Skeletal muscle tissue (tissue), 4 donors: ENCODE measurements around the gene PHGDH. TPM values are rescaled to one million over a fixed set of nuclear protein-coding genes. Genes with fewer than 3 reads are reported as not detected.
"Not testable (repeated sequence)": the region's sequence is repeated elsewhere in the genome, so short reads cannot be mapped to it uniquely, and the experiment has no call there.

Experiments used
- H3K27ac ChIP-seq: one replicate; pipeline ENCODE4 v1.7.0; 2013; ENCODE audit warnings: mild to moderate bottlenecking, low read depth, low read length, inconsistent platforms
- H3K27me3 ChIP-seq, 3 donors: one replicate each; pipeline ENCODE4 v1.7.0; 2013; ENCODE audit warnings: low read length in 3 of 3; ENCODE audit not compliant: control insufficient read depth in 3 of 3, insufficient read depth in 3 of 3
- H3K36me3 ChIP-seq, 3 donors: one replicate each; pipeline ENCODE4 v1.7.0; 2013; ENCODE audit warnings: low read length in 3 of 3; ENCODE audit not compliant: control insufficient read depth in 3 of 3, insufficient read depth in 3 of 3
- H3K4me1 ChIP-seq, 3 donors: one replicate each; pipeline ENCODE4 v1.7.0; 2013; ENCODE audit warnings: low read length in 3 of 3, mild to moderate bottlenecking in 3 of 3; ENCODE audit not compliant: control insufficient read depth in 3 of 3, insufficient read depth in 3 of 3
- H3K4me3 ChIP-seq, 3 donors: one replicate each; pipeline ENCODE4 v1.7.0; 2013; ENCODE audit warnings: low read length in 3 of 3
- H3K9ac ChIP-seq, 3 donors: one replicate each; pipeline ENCODE4 v1.7.0; 2013; ENCODE audit warnings: low read length in 3 of 3, mild to moderate bottlenecking in 3 of 3, moderate library complexity in 2 of 3, low read depth in 1 of 3
- H3K9me3 ChIP-seq, 3 donors: one replicate each; pipeline ENCODE4 v1.7.0; 2013; ENCODE audit warnings: low read length in 3 of 3; ENCODE audit not compliant: control insufficient read depth in 3 of 3
- total RNA-seq: library from RNA; depleted of rRNA; stranded (reverse); fragments of >200 nt; gene quantifications from one replicate; pipeline ENCODE4 v1.2.3, GENCODE V29; 2014
- donor health status: Osteomylitis.

Gene PHGDH
- total RNA-seq, 1 donor from 2014 or later = 50.1 TPM

GRCh38 chr1:119689511-119689910 is 22.2 kb upstream of the PHGDH start:
- Histone ChIP-seq H3K27ac (no peak overlapping the region), H3K9ac (no peak overlapping the region), H3K4me3 (no peak overlapping the region), H3K4me1 (no peaks in the 10 kb centered on the region), H3K9me3 (no peaks in the 10 kb centered on the region), H3K27me3 (no peaks in the 10 kb centered on the region), H3K36me3 (no peaks in the 10 kb centered on the region)

GRCh38 chr1:119696863-119697262 is 14.9 kb upstream of the PHGDH start:
- H3K4me3 ChIP-seq, H3K9ac ChIP-seq, H3K36me3 ChIP-seq, H3K4me1 ChIP-seq, H3K27me3 ChIP-seq, H3K27ac ChIP-seq, H3K9me3 ChIP-seq: not testable (repeated sequence)

- H3K4me1 ChIP-seq = no peaks in the 10 kb centered on the region
- no peaks in the 10 kb centered on the region for H3K27me3 ChIP-seq
- H3K4me3 ChIP-seq = no peak overlapping the region
- no peaks in the 10 kb centered on the region for H3K36me3 ChIP-seq
- no peak overlapping the region for H3K9ac ChIP-seq
- peaks cover 0 to 4% (median 0%) of the 10 kb centered on the region in 3 donors for H3K9me3 ChIP-seq
- no peak overlapping the region for H3K27ac ChIP-seq
Observed at GRCh38 chr1:119697598-119697997, 14.1 kb upstream of the PHGDH start.

DNA sequence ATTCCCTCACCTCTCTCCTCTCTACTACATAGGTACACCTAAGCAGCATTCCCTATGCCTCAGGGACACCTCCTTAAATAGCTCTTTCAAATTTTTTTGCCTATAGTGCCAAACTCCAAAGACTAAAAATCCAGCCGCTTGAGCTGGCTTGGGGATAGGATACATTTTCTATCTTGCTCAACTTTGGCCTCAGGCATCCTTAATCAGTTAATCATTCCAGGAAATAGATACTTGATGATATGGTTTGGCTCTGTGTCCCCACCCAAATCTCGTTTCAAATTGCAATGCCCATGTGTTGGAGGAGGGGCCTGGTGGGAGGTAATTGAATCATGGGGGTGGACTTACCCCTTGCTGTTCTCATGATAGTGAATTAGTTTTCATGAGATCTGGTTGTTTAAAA is 11.4 kb upstream of the PHGDH start:
- Histone ChIP-seq H3K27me3 (no peaks in the 10 kb centered on the region), H3K27ac (no peak overlapping the region), H3K9me3 (peaks cover 0 to 4% (median 0%) of the 10 kb centered on the region in 3 donors), H3K4me1 (no peaks in the 10 kb centered on the region), H3K36me3 (no peaks in the 10 kb centered on the region), H3K9ac (no peak overlapping the region), H3K4me3 (no peak overlapping the region)

DNA sequence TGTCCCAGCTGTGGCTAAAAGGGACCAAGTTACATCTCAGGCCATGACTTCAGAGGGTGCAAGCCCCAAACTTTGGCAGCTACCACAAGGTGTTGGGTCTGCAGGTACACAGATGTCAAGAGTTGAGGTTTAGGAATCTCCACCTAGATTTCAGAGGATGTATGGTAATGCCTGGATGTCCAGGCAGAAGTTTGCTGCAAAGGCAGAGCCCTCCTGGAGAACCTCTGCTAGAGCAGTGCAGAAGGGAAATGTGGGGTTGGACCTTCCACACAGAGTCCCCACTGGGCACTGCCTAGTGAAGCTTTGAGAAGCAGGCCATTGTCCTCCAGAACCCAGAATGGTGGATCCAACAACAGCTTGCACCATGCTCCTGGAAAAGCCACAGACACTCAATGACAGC is 10.1 kb upstream of the PHGDH start:
- Histone ChIP-seq H3K9ac (no peak overlapping the region), H3K36me3 (no peaks in the 10 kb centered on the region), H3K9me3 (peaks cover 0 to 4% (median 0%) of the 10 kb centered on the region in 3 donors), H3K4me1 (no peaks in the 10 kb centered on the region), H3K27me3 (no peaks in the 10 kb centered on the region), H3K27ac (no peak overlapping the region), H3K4me3 (no peak overlapping the region)

GRCh38 chr1:119702384-119702783 is 9.3 kb upstream of the PHGDH start:
- Histone ChIP-seq H3K27me3 (no peaks in the 10 kb centered on the region), H3K9ac (no peak overlapping the region), H3K9me3 (peaks cover 0 to 4% (median 0%) of the 10 kb centered on the region in 3 donors), H3K27ac (no peak overlapping the region), H3K4me1 (no peaks in the 10 kb centered on the region), H3K36me3 (no peaks in the 10 kb centered on the region), H3K4me3 (no peak overlapping the region)

- Histone ChIP-seq H3K27ac (no peak overlapping the region), H3K27me3 (no peaks in the 10 kb centered on the region), H3K9ac (no peak overlapping the region)
Observed at GRCh38 chr1:119703666-119704450, 7.9 kb upstream of the PHGDH start.

GRCh38 chr1:119706599-119706998 is 5.1 kb upstream of the PHGDH start:
- H3K4me3 ChIP-seq, H3K27ac ChIP-seq, H3K9ac ChIP-seq, H3K9me3 ChIP-seq, H3K4me1 ChIP-seq, H3K36me3 ChIP-seq, H3K27me3 ChIP-seq: not testable (repeated sequence)

More at GRCh38 chr1:119703666-119704450, 7.9 kb upstream of the PHGDH start:
- H3K4me3 ChIP-seq = no peak overlapping the region
- no peaks in the 10 kb centered on the region for H3K36me3 ChIP-seq
- H3K9me3 ChIP-seq = peaks cover 0 to 4% (median 0%) of the 10 kb centered on the region in 3 donors
- no peaks in the 10 kb centered on the region for H3K4me1 ChIP-seq

DNA sequence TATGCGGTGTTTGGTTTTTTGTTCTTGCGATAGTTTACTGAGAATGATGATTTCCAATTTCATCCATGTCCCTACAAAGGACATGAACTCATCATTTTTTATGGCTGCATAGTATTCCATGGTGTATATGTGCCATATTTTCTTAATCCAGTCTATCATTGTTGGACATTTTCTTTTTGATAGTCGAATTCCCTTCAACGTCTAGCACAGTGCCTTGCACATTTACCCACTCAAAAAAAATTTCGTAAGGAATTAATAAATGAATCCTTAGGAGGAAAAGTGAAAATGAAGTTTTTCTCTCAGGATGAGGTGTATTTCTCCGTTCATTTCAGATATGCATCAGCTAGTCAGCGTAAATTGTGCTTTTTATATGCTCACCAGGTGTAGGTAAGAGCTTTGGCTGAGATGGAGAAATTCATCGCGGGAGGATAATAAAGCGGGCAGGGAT is 354 bp upstream of the PHGDH start:
- H3K36me3 ChIP-seq, H3K27ac ChIP-seq, H3K9me3 ChIP-seq, H3K9ac ChIP-seq: not testable (repeated sequence)
- Histone ChIP-seq H3K4me1 (peaks cover 16 to 25% (median 24%) of the 10 kb centered on the region in 3 donors), H3K4me3 (peak overlapping the region in 2 of 3 donors; percentile 69 to 76), H3K27me3 (peaks cover 2 to 16% (median 14%) of the 10 kb centered on the region in 3 donors)

GRCh38 chr1:119712342-119713038 is 756 bp downstream of the PHGDH start:
- H3K36me3 ChIP-seq = no peaks in the 10 kb centered on the region
- no peaks in the 10 kb centered on the region for H3K9me3 ChIP-seq
- peaks cover 2 to 16% (median 14%) of the 10 kb centered on the region in 3 donors for H3K27me3 ChIP-seq
- H3K9ac ChIP-seq = peak overlapping the region in 2 of 3 donors; percentile 32 to 66
- H3K4me1 ChIP-seq = peaks cover 16 to 25% (median 24%) of the 10 kb centered on the region in 3 donors
- H3K4me3 ChIP-seq = peak overlapping the region; percentile 69 to 76 (median 70)
- no peak overlapping the region for H3K27ac ChIP-seq
